Measurements from ENCODE around the gene TSTD1.
"Not testable (repeated sequence)": the region's sequence is repeated elsewhere in the genome, so short reads cannot be mapped to it uniquely, and the experiment has no call there.

The TSTD1 gene

DNA sequence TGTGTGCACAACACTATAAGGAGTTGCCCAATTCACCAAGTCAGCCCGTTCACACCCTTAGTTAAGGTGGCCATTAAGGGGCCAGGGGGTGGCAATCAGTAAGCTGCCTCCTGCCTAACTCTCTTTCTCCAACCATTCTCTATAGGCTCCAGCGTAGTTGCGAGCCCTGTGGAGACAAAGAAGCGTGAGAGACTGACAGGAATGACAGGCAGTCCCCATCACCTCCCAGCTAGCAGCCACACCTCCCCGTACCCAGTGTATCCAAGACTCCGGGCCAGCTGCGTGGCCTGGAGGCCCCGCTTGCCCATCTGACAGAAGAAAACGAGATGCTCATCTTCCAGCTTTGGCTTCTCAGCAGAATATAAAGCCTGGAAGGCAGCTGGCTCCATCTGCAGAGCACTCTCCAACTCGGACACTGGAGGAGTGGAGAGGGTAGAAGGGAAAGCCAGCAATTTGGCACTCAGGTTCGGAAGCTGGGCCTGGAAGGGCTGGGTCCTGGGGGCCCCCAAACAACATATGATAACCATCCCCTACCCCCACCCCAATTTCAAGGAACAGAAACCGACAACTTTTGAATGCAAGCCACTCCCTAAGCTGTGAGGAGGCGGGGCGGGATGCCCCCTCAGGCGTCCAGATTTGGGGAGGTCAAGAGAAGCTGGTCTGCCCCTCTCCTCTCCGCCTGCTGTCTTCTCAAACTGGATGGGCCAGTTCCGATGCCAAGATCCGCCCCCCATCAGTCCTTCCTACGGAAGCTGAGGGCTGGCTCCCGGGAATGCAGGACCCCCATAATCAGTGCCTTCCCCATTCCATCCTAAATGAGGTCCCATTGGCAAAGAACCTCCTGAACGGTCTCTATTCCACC lies 872 bp downstream of the TSTD1 start:
- DNase-seq (ENCODE audit: low read depth in 1 of 2, low spot score in 1 of 2): no peak

- DNase-seq (ENCODE audit: low read depth in 1 of 2, low spot score in 1 of 2): no peak
Observed at GRCh38 chr1:161033751-161034150, 5.0 kb downstream of the TSTD1 start.

- no peak for DNase-seq (ENCODE audit: low read depth in 1 of 2, low spot score in 1 of 2)
Observed at GRCh38 chr1:161032409-161032808, 6.4 kb downstream of the TSTD1 start.

DNA sequence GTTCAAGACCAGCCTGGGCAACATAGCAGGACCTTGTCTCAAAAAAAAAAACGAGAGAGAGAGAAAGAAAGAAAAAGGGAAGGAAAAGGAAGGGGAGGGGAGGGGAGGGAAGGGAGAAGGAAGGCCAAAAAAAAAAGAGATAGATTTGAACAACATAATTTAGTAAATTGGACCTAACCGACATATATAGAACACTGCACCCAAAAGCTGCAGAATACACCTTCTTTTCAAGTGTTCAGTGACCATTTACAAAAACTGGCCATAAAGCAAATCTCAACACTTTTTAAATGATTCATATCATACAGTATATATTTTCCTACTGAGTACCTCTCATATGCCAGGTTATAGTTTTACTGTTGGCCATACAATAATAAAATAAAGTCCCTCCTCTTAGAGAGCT lies 6.9 kb downstream of the TSTD1 start:
- no peak for DNase-seq (ENCODE audit: low read depth in 1 of 2, low spot score in 1 of 2)

DNA sequence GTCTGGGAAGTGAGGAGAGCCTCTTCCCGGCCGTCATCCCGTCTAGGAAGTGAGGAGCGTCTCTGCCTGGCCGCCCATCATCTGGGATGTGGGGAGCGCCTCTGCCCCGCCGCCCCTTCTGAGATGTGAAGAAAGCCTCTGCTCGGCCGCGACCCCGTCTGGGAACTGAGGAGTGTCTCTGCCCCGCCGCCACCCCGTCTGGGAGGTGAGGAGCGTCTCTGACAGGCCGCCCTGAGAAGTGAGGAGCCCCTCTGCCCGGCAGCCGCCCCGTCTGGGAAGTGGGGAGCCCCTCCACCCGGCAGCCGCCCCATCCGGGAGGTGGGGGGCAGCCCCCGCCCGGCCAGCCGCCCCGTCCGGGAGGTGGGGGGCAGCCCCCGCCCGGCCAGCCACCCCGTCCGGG lies 9.3 kb downstream of the TSTD1 start:
- DNase-seq (ENCODE audit: low read depth in 1 of 2, low spot score in 1 of 2): not testable (repeated sequence)

GRCh38 chr1:161026954-161027353 lies 11.8 kb downstream of the TSTD1 start:
- not testable (repeated sequence) for DNase-seq (ENCODE audit: low read depth in 1 of 2, low spot score in 1 of 2)

DNA sequence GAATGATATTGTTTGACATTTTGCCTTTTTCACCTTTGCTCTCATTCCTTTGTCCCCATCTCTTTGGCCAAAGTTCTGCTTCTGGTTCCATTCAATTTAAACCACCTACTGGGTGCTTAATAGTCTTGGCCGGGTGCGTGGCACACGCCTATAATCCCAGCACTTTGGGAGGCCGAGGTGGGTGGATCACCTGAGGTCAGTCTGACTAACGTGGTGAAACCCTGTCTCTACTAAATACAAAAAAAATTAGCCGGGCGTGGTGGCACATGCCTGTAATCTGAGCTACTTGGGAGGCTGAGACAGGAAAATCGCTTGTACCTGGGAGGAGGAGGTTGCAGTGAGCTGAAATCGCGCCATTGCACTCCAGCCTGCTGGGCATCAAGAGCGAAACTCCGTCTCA lies 16.3 kb downstream of the TSTD1 start:
- not testable (repeated sequence) for DNase-seq (ENCODE audit: low read depth in 1 of 2, low spot score in 1 of 2)

GRCh38 chr1:161021970-161022353 lies 16.8 kb downstream of the TSTD1 start:
- DNase-seq (ENCODE audit: low read depth in 1 of 2, low spot score in 1 of 2): no peak

- DNase-seq (ENCODE audit: low read depth in 1 of 2, low spot score in 1 of 2): peak; percentile 81 to 85
Observed at GRCh38 chr1:161021165-161021969, 17.4 kb downstream of the TSTD1 start.

DNA sequence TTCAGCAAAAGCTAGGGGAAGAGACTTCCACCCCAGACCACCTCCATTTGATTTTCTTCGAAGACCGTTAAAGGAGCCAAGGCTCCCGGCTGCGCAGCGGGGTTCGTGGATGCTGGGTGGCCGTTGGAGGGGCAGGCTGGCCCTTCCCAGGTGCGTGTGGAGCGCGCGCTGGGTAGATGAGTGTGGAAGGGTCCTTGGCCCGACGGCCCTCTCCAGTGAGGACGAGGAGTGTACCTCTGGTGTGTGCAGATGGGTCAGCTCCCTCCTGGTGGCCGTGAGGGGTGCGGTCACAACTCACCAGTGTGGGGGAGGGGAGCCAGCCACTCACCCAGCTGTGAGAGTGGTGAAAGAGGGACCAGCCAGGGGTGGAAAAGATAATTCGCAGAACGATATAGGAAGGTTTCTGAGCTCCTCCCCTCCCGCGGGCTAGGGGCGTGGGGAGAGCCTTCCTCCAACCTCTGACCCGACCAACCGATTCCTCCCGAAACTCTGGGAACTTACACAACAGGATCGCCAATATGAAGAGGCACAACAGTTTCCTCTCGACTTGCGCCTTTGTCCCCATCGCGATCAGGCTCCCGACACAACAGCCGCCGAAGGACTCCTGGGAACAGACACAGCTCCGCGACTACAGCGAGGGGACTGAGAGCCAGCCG lies 18.1 kb downstream of the TSTD1 start, which contains the start of gene F11R:
Gene F11R (minus strand): TSS at position 644 of the 656 bp plus-strand sequence. CDS start 79 bp downstream, at position 565.
- DNase-seq (ENCODE audit: low read depth in 1 of 2, low spot score in 1 of 2): peak in 1 of 2 donors; percentile 23

GRCh38 chr1:161019751-161020495 lies 18.8 kb downstream of the TSTD1 start:
- DNase-seq (ENCODE audit: low read depth in 1 of 2, low spot score in 1 of 2): no peak

DNA sequence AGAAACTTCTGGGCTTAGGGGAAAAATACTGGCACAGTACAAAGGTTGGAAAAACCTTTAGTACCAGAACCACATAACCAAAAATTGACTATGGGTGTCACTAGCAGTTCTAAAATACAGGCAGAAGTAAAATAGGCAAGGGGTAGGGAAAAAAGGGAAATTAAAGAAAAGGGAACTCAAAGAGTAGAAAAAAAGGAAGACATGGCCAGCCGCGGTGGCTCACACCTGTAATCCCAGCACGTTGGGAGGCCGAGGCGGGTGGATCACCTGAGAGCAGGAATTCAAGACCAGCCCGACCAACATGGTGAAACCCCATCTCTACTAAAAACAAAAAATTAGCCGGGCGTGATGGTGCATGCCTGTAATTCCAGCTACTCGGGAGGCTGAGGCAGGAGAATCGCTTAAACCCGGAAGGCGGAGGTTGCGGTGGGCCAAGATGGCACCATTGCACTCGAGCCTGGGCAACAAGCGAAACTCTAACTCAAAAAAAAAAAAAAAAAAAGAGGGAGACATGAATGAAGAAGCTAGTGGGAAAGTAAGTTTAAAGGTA lies 19.6 kb downstream of the TSTD1 start:
- not testable (repeated sequence) for DNase-seq (ENCODE audit: low read depth in 1 of 2, low spot score in 1 of 2)

DNA sequence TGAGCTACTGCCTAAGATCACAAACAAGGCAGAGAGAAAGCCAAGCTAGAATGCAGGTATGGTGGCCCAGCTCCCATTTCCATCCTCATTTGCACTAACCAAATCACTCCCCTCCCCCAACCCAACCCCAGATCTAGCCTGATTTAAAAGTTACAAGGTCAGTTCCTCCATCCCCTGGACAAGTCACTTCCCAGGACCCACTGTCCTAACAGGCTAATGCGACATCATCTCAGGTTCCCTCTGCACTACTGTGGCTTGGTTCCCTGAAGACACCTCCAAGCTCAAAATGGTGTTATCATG lies 20.2 kb downstream of the TSTD1 start:
- no peak for DNase-seq (ENCODE audit: low read depth in 1 of 2, low spot score in 1 of 2)

GRCh38 chr1:161017756-161018630 lies 20.8 kb downstream of the TSTD1 start:
- DNase-seq (ENCODE audit: low read depth in 1 of 2, low spot score in 1 of 2): no peak

DNA sequence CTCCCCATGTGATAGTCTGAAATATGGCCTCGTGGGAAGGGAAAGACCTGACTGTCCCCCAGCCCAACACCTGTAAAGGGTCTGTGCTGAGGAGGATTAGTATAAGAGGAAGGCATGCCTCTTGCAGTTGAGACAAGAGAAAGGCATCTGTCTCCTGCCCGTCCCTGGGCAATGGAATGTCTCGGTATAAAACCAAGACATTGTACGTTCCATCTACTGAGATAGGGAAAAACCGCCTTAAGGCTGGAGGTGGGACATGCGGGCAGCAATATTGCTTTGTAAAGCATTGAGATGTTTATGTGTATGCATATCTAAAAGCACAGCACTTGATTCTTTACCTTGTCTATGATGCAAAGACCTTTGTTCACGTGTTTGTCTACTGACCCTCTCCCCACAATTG lies 21.6 kb downstream of the TSTD1 start:
- not testable (repeated sequence) for DNase-seq (ENCODE audit: low read depth in 1 of 2, low spot score in 1 of 2)

DNA sequence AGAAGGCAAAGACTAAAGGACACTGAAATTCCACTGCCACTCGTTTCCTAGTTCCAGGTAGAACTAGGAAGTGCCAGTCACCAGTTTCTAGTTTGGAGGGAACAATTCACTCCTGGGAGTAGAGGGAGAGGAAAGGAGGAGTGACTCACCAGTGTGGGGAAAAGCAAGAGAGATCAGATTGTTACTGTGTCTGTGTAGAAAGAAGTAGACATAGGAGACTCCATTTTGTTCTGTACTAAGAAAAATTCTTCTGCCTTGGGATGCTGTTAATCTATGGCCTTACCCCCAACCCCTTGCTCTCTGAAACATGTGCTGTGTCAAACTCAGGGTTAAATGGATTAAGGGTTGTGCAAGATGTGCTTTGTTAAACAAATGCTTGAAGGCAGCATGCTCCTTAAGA lies 22.1 kb downstream of the TSTD1 start:
- not testable (repeated sequence) for DNase-seq (ENCODE audit: low read depth in 1 of 2, low spot score in 1 of 2)

DNA sequence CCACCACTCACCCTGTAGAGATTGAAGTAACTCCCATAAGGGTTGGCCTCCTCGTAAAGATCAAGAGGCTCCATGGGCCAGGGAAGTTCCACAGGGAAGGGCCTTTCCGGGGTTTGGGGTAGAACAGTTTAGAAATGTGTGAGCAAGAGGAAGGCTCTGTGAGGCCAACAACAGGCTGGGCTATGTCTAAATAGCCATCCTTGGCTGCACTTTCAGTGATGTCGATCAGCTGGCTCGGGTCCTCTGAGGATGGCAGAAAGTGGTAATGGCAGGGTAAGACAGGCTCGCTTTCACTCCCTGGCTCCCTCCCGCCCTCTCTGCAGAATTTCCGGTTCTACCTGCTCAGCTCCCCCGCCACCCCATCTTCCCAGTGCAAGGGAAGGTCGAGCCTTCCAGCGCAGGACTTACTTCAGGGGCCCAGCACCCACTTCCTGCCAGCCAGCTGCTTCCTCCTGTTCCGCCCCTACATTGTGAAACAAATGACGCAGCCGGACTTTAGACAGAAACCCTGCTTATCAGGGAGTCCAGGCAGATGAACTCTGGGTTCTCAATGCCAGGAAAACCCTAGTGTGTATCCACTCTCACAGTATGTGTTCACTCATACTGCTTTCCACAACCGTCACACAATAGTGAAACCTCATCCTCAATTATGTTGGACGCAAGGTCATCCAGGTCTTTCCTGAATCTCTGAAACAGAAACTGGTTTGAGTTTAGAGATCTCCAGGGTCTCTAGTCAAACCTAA lies 25.1 kb downstream of the TSTD1 start:
- peak; percentile 34 to 35 for DNase-seq (ENCODE audit: low read depth in 1 of 2, low spot score in 1 of 2)

DNA sequence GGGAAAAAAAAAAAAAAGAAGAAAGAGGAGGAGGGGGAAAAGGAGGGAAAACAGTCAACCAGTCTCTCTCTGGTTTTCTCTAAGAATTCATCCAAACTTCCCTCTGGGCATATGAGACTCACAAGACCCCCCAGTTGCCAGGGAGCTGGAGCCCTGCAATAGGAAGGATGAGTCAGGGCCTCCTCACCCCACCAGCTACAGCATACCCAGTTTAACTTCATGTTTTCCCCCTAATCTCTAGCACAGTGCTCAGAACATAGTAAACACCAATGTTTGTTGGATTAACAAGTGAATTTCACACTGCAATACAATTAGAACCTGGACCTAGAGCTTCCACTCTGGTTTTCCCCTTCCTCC lies 25.7 kb downstream of the TSTD1 start:
- DNase-seq (ENCODE audit: low read depth in 1 of 2, low spot score in 1 of 2): no peak

GRCh38 chr1:161012420-161012819 lies 26.3 kb downstream of the TSTD1 start:
- DNase-seq (ENCODE audit: low read depth in 1 of 2, low spot score in 1 of 2): no peak
